ENCODE data around the gene UBR3.

The UBR3 gene

GRCh38 chr2:169897834-169898233 lies 70.6 kb downstream of the UBR3 start:
- TF ChIP-seq, protein P1, sequence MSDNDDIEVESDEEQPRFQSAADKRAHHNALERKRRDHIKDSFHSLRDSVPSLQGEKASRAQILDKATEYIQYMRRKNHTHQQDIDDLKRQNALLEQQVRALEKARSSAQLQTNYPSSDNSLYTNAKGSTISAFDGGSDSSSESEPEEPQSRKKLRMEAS (IDR thresholded peaks at IDR 0.05): no peak

GRCh38 chr2:169900686-169901085 lies 73.4 kb downstream of the UBR3 start:
- no peak for TF ChIP-seq RAD21 (IDR thresholded peaks at IDR 0.05; ENCODE audit: low read depth)
- TF ChIP-seq, protein P2, sequence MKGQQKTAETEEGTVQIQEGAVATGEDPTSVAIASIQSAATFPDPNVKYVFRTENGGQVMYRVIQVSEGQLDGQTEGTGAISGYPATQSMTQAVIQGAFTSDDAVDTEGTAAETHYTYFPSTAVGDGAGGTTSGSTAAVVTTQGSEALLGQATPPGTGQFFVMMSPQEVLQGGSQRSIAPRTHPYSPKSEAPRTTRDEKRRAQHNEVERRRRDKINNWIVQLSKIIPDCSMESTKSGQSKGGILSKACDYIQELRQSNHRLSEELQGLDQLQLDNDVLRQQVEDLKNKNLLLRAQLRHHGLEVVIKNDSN (IDR thresholded peaks at IDR 0.05): no peak
- TF ChIP-seq CREB1 (IDR thresholded peaks at IDR 0.05; ENCODE audit: low read depth): no peak
- TF ChIP-seq REST (IDR thresholded peaks at IDR 0.05; ENCODE audit: low read depth): no peak
- TF ChIP-seq YY1 (IDR thresholded peaks at IDR 0.05; ENCODE audit: low read depth): no peak
- TF ChIP-seq CEBPB (IDR thresholded peaks at IDR 0.05): no peak
- TF ChIP-seq FOXM1 (IDR thresholded peaks at IDR 0.05; ENCODE audit: borderline replicate concordance, low read depth): no peak

GRCh38 chr2:169906731-169907130 lies 79.5 kb downstream of the UBR3 start:
- TF ChIP-seq REST (IDR thresholded peaks at IDR 0.05; ENCODE audit: low read depth) (no peak), FOXM1 (IDR thresholded peaks at IDR 0.05; ENCODE audit: borderline replicate concordance, low read depth) (no peak)

GRCh38 chr2:169909376-169909775 lies 82.1 kb downstream of the UBR3 start:
- TF ChIP-seq NFIC (IDR thresholded peaks at IDR 0.05) (no peak), REST (IDR thresholded peaks at IDR 0.05; ENCODE audit: low read depth) (no peak)

- TF ChIP-seq EP300 (IDR thresholded peaks at IDR 0.05; ENCODE audit: borderline replicate concordance) (no peak), TEAD4 (IDR thresholded peaks at IDR 0.05) (no peak), REST (IDR thresholded peaks at IDR 0.05; ENCODE audit: low read depth) (no peak), CEBPB (IDR thresholded peaks at IDR 0.05) (no peak), ZBTB7A (IDR thresholded peaks at IDR 0.05; ENCODE audit: low read depth) (no peak), TAF1 (IDR thresholded peaks at IDR 0.05; ENCODE audit: low read depth) (no peak), EGR1 (IDR thresholded peaks at IDR 0.05) (no peak), NFIC (IDR thresholded peaks at IDR 0.05) (no peak), RAD21 (IDR thresholded peaks at IDR 0.05; ENCODE audit: low read depth) (no peak), YY1 (IDR thresholded peaks at IDR 0.05; ENCODE audit: low read depth) (no peak), CREB1 (IDR thresholded peaks at IDR 0.05; ENCODE audit: low read depth) (no peak), TCF12 (IDR thresholded peaks at IDR 0.05; ENCODE audit: low read depth) (no peak), FOXM1 (IDR thresholded peaks at IDR 0.05; ENCODE audit: borderline replicate concordance, low read depth) (no peak)
- TF ChIP-seq, protein P1 (IDR thresholded peaks at IDR 0.05): no peak
- TF ChIP-seq, protein P2 (IDR thresholded peaks at IDR 0.05): no peak
These were observed 83.0 kb downstream of the UBR3 start for GRCh38 chr2:169910109-169910799.
